WTC11 (cell line): ENCODE results near the gene DAB1.

Experiments used
- CTCF ChIP-seq: fragments of 200-600 bp; IDR thresholded peaks from 2 replicates; pipeline ENCODE4 v1.8.0; 2022; ENCODE audit warnings: antibody characterized with exemption
- IRF2 ChIP-seq: sonication (generic); formaldehyde crosslinking; IDR thresholded peaks from 2 replicates; pipeline ENCODE4 v1.8.0; 2022; ENCODE audit warnings: low read depth, missing genetic modification reagents, borderline replicate concordance
- SMAD4 ChIP-seq: sonication (generic); formaldehyde crosslinking; IDR thresholded peaks from 2 replicates; pipeline ENCODE4 v1.8.0; 2022; ENCODE audit warnings: mild to moderate bottlenecking, missing genetic modification reagents
- TCF7 ChIP-seq: sonication (generic); formaldehyde crosslinking; IDR thresholded peaks from 2 replicates; pipeline ENCODE4 v1.8.0; 2022; ENCODE audit warnings: mild to moderate bottlenecking, low read depth, missing genetic modification reagents, moderate library complexity
- USF2 ChIP-seq: sonication (generic); formaldehyde crosslinking; IDR thresholded peaks from 2 replicates; pipeline ENCODE4 v1.8.1; 2023; ENCODE audit warnings: mild to moderate bottlenecking, missing genetic modification reagents, moderate library complexity
- ZSCAN18 ChIP-seq: fragments of 250-450 bp; sonication (Bioruptor Pico); IDR thresholded peaks from 2 replicates; pipeline ENCODE4 v2.1.2; 2022; ENCODE audit warnings: mild to moderate bottlenecking, moderate library complexity
- TF ChIP-seq, protein P1 (sequence below): sonication (generic); formaldehyde crosslinking; IDR thresholded peaks from 2 replicates; pipeline ENCODE4 v1.8.0; 2022; ENCODE audit warnings: mild to moderate bottlenecking, missing genetic modification reagents
- TF ChIP-seq, protein P2 (sequence below): sonication (generic); formaldehyde crosslinking; IDR thresholded peaks from 2 replicates; pipeline ENCODE4 v1.8.0; 2023; ENCODE audit warnings: mild to moderate bottlenecking, missing genetic modification reagents
- TF ChIP-seq, protein P3 (sequence below): sonication (generic); formaldehyde crosslinking; IDR thresholded peaks from 2 replicates; pipeline ENCODE4 v1.8.1; 2022; ENCODE audit warnings: mild to moderate bottlenecking, moderate library complexity, missing genetic modification reagents

GRCh38 chr1:57410508-57410907 is 13.4 kb downstream of the DAB1 start:
- TF ChIP-seq CTCF, result no peak
- no peak for TF ChIP-seq SMAD4
- no peak for TF ChIP-seq IRF2 (CRISPR knock-in tag)
- no peak for TF ChIP-seq USF2 (CRISPR knock-in tag)
- no peak for TF ChIP-seq ZSCAN18
- TF ChIP-seq, protein P1, sequence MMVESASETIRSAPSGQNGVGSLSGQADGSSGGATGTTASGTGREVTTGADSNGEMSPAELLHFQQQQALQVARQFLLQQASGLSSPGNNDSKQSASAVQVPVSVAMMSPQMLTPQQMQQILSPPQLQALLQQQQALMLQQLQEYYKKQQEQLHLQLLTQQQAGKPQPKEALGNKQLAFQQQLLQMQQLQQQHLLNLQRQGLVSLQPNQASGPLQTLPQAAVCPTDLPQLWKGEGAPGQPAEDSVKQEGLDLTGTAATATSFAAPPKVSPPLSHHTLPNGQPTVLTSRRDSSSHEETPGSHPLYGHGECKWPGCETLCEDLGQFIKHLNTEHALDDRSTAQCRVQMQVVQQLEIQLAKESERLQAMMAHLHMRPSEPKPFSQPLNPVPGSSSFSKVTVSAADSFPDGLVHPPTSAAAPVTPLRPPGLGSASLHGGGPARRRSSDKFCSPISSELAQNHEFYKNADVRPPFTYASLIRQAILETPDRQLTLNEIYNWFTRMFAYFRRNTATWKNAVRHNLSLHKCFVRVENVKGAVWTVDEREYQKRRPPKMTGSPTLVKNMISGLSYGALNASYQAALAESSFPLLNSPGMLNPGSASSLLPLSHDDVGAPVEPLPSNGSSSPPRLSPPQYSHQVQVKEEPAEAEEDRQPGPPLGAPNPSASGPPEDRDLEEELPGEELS (CRISPR knock-in tag), result no peak
- TF ChIP-seq TCF7 (CRISPR knock-in tag), result no peak
- TF ChIP-seq, protein P2, sequence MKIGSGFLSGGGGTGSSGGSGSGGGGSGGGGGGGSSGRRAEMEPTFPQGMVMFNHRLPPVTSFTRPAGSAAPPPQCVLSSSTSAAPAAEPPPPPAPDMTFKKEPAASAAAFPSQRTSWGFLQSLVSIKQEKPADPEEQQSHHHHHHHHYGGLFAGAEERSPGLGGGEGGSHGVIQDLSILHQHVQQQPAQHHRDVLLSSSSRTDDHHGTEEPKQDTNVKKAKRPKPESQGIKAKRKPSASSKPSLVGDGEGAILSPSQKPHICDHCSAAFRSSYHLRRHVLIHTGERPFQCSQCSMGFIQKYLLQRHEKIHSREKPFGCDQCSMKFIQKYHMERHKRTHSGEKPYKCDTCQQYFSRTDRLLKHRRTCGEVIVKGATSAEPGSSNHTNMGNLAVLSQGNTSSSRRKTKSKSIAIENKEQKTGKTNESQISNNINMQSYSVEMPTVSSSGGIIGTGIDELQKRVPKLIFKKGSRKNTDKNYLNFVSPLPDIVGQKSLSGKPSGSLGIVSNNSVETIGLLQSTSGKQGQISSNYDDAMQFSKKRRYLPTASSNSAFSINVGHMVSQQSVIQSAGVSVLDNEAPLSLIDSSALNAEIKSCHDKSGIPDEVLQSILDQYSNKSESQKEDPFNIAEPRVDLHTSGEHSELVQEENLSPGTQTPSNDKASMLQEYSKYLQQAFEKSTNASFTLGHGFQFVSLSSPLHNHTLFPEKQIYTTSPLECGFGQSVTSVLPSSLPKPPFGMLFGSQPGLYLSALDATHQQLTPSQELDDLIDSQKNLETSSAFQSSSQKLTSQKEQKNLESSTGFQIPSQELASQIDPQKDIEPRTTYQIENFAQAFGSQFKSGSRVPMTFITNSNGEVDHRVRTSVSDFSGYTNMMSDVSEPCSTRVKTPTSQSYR (CRISPR knock-in tag), result no peak
- TF ChIP-seq, protein P3, sequence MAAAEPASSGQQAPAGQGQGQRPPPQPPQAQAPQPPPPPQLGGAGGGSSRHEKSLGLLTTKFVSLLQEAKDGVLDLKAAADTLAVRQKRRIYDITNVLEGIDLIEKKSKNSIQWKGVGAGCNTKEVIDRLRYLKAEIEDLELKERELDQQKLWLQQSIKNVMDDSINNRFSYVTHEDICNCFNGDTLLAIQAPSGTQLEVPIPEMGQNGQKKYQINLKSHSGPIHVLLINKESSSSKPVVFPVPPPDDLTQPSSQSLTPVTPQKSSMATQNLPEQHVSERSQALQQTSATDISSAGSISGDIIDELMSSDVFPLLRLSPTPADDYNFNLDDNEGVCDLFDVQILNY (CRISPR knock-in tag), result no peak
